SIG-M5 (cell line): ENCODE data around the gene RAB10.
"Not testable (repeated sequence)": the region's sequence is repeated elsewhere in the genome, so short reads cannot be mapped to it uniquely, and the experiment has no call there.

Source experiments
- DNase-seq: peaks from one replicate; lab custom pipeline; 2025; lab: John Stamatoyannopoulos, UW

The RAB10 gene

GRCh38 chr2:26157580-26157979, 123.7 kb downstream of the RAB10 start:
- DNase-seq: no peak

- no peak for DNase-seq
These were observed 128.0 kb downstream of the RAB10 start for GRCh38 chr2:26161926-26162325.

GRCh38 chr2:26162963-26163362, 129.1 kb downstream of the RAB10 start:
- no peak for DNase-seq

- no peak for DNase-seq
These were observed 130.3 kb downstream of the RAB10 start for GRCh38 chr2:26164231-26164630.

- no peak for DNase-seq
These were observed 130.8 kb downstream of the RAB10 start for GRCh38 chr2:26164641-26165211.

GRCh38 chr2:26165403-26165802, 131.5 kb downstream of the RAB10 start:
- DNase-seq: no peak

GRCh38 chr2:26166541-26166940, 132.7 kb downstream of the RAB10 start:
- not testable (repeated sequence) for DNase-seq

- no peak for DNase-seq
These were observed 134.9 kb downstream of the RAB10 start for GRCh38 chr2:26168785-26169184.

GRCh38 chr2:26169226-26169625, 135.3 kb downstream of the RAB10 start:
- no peak for DNase-seq

- DNase-seq: no peak
These were observed 136.0 kb downstream of the RAB10 start for GRCh38 chr2:26169681-26170414.

GRCh38 chr2:26170795-26171194, 136.9 kb downstream of the RAB10 start:
- DNase-seq: no peak

GRCh38 chr2:26172189-26172870, 138.4 kb downstream of the RAB10 start:
- DNase-seq: no peak

GRCh38 chr2:26172871-26173775, 139.2 kb downstream of the RAB10 start, which contains the start of gene GAREM2:
Gene GAREM2 (plus strand): TSS chr2:26173088. CDS start chr2:26173221, 133 bp downstream.
- no peak for DNase-seq

GRCh38 chr2:26173776-26174482, 140.0 kb downstream of the RAB10 start:
- DNase-seq: no peak

GRCh38 chr2:26174691-26175465, 141.0 kb downstream of the RAB10 start:
- no peak for DNase-seq

GRCh38 chr2:26175466-26176278, 141.8 kb downstream of the RAB10 start:
- DNase-seq: no peak

- no peak for DNase-seq
These were observed 142.4 kb downstream of the RAB10 start for GRCh38 chr2:26176279-26176615.

GRCh38 chr2:26177122-26177521, 143.2 kb downstream of the RAB10 start:
- DNase-seq: no peak

- DNase-seq: no peak
These were observed 144.4 kb downstream of the RAB10 start for GRCh38 chr2:26178246-26178645.
